Heart left ventricle (tissue), 13 donors: ENCODE measurements around the gene BARX1.

Experiments used
- CTCF ChIP-seq, 12 donors: fragments of 200-600 bp; sonication (generic) in 4 of 12; IDR thresholded peaks; one replicate each; pipeline versions ENCODE4 v1.5.0 to v1.8.0; 2018 to 2022; ENCODE audit warnings: antibody characterized with exemption in 12 of 12, mild to moderate bottlenecking in 5 of 12
- POLR2A ChIP-seq, 2 donors: fragments of 450-650 bp; IDR thresholded peaks; one replicate each; pipeline ENCODE4 v1.6.1; 2017; ENCODE audit warnings: antibody characterized with exemption in 2 of 2, mild to moderate bottlenecking in 2 of 2, moderate library complexity in 2 of 2
- donor health status: ischemic (EF 13 %, LVEDD 7.1; RV severe dilation, severe dysfunction).
- donor health status: DM: no; HTN: yes; CAD: no.
- donor health status: DM: no; HTN: no; CAD: no.
- donor health status: ischemic (EF 25% LVEDD 6.9; RV normal size, moderate dysfunction).
- donor health status: ischemic (EF 25% LVEDD 5.7; RV mildly dilated, moderate dysfunction).
- donor health status: ischemic (EF 35%, LVEDD 5.7; RV mildly dilated, moderate dysfunction).
- donor health status: nonischemic (EF 11% LVEDD 7.7; RV severe dilation, severe dysfunction).
- donor health status: DM: yes; HTN: yes; CAD: no.
- donor health status: PGD.
- donor health status: ischemic (EF 29% LVEDD 5.4; RV normal size, mild dysfunction).
- donor health status: nonischemic (EF 23%, LVEDD 6.1; RV moderate dilation, normal function).

GRCh38 chr9:93903886-93904648 lies 51.1 kb downstream of the BARX1 start:
- TF ChIP-seq CTCF (IDR thresholded peaks at IDR 0.05) (no peak), POLR2A (IDR thresholded peaks at IDR 0.05) (no peak)
